Suprapubic skin (tissue), 3 donors: Measurements from ENCODE around the gene ACBD6.

Experiments used
- POLR2AphosphoS5 ChIP-seq, 3 donors: sonication (generic); formaldehyde crosslinking; IDR thresholded peaks; one replicate each; pipeline ENCODE4 v1.6.1; 2017; ENCODE audit warnings: antibody characterized with exemption in 3 of 3
- TF ChIP-seq, protein P1 (sequence below), 2 donors: fragments of 200-600 bp in 1 of 2; fragments of 450-650 bp in 1 of 2; sonication (generic) in 1 of 2; IDR thresholded peaks; one replicate each; pipeline ENCODE4 v1.5.1; 2016 to 2019; ENCODE audit warnings: antibody characterized with exemption in 2 of 2, mild to moderate bottlenecking in 1 of 2, moderate library complexity in 1 of 2

DNA sequence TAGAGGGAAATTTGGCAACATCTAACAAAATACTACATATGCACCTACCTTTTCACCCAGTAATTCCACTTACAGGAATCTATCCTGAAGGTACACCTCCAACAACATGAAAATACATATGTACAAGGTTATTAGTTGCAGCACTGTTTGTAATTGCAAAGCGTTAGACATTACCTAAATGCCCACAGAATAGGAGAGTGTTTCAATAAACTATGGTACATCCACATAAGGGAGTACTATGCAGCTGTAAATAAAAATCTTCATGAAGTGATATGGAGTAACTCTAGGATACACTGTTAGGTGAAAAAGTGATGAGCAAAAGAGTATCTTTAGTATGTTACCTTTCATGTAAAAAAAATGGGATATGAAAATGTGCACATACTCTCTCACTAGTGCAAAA is 126.1 kb downstream of the ACBD6 start:
- TF ChIP-seq, protein P1, sequence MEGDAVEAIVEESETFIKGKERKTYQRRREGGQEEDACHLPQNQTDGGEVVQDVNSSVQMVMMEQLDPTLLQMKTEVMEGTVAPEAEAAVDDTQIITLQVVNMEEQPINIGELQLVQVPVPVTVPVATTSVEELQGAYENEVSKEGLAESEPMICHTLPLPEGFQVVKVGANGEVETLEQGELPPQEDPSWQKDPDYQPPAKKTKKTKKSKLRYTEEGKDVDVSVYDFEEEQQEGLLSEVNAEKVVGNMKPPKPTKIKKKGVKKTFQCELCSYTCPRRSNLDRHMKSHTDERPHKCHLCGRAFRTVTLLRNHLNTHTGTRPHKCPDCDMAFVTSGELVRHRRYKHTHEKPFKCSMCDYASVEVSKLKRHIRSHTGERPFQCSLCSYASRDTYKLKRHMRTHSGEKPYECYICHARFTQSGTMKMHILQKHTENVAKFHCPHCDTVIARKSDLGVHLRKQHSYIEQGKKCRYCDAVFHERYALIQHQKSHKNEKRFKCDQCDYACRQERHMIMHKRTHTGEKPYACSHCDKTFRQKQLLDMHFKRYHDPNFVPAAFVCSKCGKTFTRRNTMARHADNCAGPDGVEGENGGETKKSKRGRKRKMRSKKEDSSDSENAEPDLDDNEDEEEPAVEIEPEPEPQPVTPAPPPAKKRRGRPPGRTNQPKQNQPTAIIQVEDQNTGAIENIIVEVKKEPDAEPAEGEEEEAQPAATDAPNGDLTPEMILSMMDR (IDR thresholded peaks at IDR 0.05), result no peak
- TF ChIP-seq POLR2AphosphoS5 (IDR thresholded peaks at IDR 0.05), result no peak
